GM18507 (cell line): Measurements from ENCODE around the gene USP53.
"Not testable (repeated sequence)": the region's sequence is repeated elsewhere in the genome, so short reads cannot be mapped to it uniquely, and the experiment has no call there.

Source experiments
- DNase-seq: peaks from one replicate; pipeline ENCODE4 v3.0.0; 2011; ENCODE audit warnings: low read depth; ENCODE audit not compliant: insufficient read length; ENCODE audit errors: extremely low spot score
- FAIRE-seq: peaks from 2 replicates; lab custom pipeline; 2011; peaks lifted over from hg19 to GRCh38; lab: Jason Lieb, UNC

The USP53 gene

DNA sequence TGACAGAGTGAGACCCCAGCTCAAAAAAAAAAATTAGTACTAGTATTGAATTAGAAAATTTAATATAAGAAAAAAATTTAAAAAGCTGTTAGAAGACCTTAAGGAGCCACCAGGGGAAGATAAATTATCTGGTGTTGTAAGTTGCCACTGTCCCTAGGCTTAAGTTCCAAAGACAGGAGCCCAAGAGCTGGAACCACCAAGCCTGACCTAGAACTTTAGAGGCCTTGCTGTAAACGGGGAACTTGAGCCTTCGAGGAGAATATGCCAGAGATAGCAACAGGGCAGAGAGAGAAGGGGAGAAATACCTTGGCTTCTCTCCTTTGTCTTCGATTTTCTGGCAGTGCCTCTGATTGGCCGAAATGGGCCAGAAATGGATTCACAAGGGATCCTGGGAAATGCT is 8.9 kb downstream of the USP53 start:
- FAIRE-seq (no peak), DNase-seq (no peak)

DNA sequence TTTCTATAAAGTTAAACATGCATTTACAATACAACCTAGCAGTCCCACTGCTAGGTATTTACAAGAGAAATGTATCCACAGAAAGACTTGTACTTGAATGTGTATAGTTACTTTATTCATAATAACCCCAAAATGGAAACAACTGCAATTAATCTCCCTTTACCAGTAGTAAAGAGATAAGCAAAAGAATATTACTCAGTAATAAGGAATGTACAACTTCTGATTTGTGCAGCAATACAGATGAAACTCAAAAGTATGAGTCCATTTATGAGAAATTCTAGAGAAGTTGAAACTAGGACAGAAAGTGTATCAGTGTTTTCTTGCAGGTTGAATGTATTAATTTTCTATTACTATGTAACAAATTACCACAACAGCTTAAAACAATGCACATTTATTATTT is 15.2 kb downstream of the USP53 start:
- no peak for DNase-seq
- no peak for FAIRE-seq

DNA sequence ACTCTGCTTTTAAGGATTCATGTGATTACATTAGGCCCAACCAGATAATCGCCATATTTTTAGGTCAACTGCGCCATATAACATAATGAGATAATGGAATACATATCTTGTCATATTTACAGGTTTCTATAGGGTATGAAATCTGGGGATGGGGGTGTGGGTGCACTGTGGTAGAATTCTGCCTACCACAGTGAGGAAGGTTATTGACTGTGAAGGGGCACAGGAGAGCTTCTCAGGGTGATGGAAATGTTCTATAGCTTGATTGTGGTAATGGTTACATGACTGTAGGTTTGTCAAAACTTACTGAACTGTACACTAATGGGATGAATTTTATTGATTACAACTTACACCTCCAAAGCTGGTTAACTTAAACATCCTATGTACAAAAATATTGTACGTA is 15.9 kb downstream of the USP53 start:
- DNase-seq (no peak), FAIRE-seq (no peak)

DNA sequence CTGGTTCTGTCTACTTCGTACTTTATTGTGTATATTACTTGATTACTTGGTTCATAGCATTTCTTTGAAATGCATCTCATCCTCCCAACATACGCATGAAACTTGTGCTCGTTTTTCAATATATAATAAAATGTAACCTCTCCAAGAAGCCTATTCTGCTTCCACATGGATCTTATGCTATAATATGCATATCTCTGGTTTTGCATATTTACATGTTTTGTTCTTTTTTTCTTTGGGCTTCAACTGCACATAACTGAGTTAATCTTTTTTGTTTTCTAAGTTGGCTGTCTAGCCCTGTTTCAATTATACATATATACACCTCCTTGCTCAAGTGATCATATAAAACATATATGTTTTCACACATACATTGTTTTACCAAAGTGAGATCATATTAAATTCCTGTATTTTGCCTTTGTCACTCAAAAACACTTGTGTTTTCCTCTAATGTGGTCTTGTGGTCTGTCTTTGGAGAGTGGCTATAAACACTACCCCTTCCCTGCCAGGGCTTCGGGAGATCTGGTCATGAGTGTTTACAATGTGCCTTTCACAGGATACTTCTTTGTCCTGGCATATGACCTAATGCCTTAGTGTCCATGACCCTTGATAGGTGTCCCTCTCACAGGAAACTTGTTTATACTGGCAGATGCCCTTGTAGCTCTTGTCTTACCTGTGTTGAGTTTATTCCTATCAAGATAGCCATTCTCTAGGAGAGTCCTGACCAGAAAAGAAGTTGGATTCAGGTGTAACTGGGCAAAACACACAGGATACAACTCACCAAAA is 17.6 kb downstream of the USP53 start:
- FAIRE-seq (no peak), DNase-seq (no peak)

DNA sequence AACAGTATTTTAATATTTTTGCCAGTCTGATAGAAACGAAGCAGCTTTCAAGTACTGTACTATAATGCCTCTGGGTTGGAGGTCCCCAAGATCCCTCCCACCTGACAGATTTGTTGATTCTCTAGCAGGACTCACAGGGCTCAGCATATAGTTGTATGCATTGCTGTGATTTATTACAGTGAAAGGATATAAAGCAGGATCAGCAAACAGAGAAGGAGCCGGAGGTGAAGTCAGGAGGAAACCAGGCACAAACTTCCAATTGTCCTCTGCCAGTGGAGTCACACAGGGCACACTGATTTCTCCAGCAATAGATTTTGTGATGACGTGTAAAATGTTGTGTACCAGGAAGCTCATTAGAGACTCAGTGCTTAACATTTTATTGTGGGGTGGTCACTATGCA is 19.0 kb downstream of the USP53 start:
- FAIRE-seq (no peak), DNase-seq (no peak)

DNA sequence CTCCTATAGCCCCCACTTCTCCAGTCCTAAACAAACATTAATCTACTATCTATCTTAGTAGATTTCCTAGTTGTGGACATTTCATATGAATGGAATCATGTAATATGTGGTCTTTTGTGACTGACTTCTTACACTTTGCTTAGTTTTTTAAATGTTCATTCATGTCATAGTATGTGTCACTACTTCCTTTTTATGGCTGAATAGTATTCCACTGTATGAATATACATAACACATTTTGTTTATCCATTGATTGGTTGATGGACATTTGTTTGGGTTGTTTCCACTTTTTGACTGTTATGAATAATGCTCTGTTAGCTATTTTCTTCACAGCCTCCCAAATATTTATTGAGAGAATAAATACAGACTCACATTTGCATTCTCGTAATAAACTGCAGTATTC is 19.8 kb downstream of the USP53 start:
- DNase-seq (no peak), FAIRE-seq (no peak)

DNA sequence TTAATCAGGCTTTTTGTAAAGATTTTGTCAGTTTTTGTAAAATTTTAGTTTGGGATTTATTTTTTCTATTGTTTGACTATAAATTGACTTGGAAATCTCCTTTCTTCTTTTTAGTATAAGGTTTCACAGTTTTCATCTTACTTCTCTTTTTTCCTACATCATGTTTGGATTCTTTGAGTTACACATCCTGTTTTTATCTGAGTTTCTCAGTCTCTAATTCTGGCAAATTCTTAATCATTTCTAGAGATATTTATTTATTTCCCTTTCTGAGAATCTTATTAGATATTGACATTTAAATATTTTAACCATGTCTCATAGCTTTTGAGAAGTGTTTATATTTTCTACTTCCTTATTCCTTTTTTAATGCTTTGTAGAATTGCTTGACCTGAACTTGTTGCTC is 20.7 kb downstream of the USP53 start:
- FAIRE-seq (no peak), DNase-seq (no peak)

DNA sequence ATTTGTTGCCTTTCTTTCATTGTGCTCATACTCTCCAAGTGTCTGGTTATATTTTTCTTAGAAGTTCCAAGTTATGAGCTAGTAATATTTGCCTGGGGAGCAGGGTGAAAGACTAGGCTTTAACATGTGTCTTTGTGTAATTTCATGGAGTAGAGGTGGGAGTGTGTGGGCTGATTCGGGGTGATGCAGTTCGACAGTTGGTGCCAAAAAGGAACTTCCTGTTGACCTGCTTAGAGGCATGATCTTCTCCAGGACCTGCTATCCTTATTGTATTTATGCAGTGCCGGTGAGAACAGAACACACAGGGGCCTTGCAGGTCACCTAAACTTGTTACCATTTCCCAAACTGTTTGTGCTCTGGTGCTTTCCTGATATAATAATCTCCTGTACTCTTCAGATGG is 21.2 kb downstream of the USP53 start:
- no peak for FAIRE-seq

DNA sequence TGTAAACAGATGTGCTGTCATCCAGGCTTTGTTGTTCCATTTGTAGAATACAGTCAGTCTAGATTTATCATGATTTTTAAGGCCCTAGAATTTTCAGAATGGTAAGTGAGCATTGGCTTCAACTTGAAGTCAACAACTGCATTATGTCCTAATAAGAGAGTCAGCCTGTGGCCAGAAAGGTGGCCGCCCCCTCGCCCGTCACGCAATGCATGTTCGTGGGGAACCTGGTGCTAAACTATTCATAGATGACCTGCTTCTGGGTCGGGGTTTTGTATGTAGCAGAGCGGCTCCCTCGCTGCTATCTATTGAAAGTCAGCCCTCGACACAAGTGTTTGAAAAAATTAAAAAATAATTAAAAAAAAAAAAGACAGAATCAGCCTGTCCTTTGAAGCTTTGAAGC is 24.7 kb downstream of the USP53 start:
- FAIRE-seq (no peak), DNase-seq (no peak)

More for the DNA sequence above, 21.2 kb downstream of the USP53 start:
- DNase-seq, result no peak

DNA sequence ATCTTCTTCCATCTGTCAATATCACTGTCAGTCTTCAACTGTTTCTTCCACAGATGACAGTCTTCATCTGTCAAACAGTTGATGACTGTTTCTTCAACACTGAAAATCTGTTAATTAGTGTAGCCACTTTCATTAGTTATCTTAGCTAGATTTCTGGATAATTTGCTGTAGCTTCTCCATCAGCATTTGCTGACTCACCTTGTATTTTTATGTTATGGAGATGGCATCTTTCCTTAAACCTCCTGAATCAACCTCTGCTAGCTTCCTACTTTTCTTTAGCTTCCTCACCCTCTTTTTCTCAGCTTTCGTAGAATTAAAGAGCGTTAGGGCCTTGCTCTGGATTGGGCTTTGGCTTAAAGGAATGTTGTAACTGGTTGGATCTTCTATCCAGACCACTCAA is 25.1 kb downstream of the USP53 start:
- FAIRE-seq (no peak), DNase-seq (no peak)

DNA sequence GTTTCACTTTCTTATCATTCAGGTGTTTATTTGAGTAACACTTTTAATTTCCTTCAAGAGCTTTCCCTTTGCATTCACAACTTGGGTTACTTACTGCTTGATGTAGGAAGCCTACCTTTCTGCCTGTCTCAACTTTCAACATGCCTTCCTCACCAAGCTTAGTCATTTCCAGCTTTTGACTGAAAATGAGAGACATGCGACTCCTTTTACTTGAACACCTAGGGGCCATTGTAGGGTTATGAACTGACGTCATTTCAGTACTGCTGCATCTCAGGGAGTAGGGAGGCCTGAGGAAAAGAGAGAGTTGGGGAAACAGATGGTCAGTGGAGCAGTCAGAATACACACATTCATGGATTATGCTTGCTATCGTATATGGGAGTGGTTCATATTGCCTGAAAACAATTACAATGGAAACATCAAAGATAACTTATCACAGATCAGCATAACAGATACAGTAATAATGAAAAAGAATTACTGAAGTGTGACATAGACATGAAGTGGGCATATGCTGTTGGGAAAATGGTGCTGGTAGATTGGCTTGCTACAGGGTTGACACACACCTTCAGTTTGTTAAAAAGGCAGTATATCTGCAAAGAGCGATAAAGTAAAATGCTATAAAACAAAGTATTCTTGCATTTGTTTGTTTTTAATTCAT is 25.7 kb downstream of the USP53 start:
- peak; percentile 2 for DNase-seq
- peak; percentile 84 for FAIRE-seq

DNA sequence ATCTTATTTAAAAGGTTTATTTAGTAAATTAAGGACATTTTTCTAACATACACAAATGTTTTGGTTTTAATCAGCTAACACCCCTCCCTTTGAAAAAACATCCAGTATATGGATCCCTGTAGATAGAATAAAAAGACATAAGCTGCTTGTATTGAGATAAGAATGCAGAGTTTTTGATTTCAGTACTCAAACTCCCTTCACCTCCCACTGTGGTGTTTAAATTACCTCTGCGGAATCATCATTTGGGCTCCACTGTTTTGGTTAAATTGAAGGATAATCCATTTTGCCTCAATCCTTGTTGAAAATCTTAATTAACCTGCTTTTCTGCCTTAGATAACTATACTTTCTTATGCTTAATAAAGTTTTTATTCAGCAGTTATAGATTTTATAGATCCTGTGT is 27.6 kb downstream of the USP53 start:
- DNase-seq, result no peak
- FAIRE-seq, result no peak

DNA sequence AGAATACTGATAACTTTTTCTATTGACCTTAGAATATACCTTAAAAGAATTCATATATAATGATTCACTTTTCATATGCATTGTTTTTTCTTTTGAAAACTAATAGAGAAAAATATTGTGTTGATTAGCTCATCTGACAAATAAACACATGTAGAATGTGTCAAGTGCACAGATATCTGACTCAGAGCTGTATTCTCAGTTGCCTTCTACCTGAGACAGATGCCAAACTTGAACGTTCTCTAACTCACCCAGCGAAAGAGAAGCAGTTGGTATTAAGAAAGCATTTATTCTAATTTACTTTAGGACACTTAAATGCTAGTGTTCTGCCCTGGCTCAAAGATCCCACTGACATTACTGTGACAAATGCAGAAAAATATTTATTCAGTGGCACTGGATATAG is 28.1 kb downstream of the USP53 start:
- FAIRE-seq, result no peak
- DNase-seq, result no peak

DNA sequence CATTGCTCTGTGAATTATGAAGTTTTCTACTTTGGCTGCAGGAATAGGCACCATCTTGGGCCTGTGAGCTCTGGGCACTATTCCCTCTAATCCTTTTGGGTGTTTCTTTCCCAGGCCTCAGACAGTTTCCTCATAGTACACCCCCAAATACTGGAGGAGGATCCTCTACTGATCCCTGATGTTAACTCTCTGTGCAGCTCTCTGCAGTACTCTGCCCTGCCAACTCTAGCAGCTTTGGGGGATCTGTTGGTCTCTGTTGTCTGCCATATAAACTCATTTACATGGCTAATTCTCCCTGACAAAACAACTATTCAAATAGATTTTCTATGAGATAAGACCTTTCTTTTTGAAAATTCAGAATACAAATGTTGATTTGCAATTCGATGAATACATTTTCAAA is 29.9 kb downstream of the USP53 start:
- no peak for FAIRE-seq
- no peak for DNase-seq

DNA sequence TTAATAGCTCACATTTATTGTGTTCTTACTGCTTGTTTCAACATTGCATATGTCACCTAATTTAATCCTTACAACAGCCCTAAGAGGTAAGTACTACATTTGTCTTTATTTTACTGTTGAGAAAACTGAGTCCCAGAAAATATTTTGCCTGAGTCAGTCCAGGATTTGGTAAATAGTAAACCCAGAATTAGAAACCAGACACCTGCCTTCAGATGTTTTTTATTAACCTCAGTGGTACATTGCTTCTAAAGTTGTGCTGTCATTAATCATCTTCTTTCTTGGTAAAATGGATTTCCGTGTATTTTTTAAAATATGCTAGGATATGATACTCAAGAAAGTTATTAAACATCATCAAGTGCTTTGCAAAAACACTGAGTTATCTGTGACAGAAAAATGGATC is 31.4 kb downstream of the USP53 start:
- no peak for FAIRE-seq

DNA sequence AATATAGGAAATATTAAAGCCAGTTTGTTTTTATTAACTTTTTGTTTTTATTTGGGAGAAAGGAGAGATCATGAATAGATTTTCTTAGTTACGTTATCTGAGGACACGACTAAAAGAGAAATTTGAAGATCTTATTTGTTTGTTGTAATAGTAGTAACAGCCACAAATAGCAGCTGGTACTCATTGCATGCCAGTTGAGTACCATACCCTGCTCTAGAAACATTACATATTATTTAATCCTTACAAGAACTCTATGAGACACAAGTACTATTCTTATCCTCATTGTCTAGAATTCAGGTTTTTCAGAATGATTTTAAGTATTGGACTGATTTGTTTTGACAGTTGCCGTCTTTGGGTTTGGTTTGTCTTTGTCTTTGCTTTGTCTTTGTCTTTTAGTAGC is 31.8 kb downstream of the USP53 start:
- no peak for DNase-seq
- FAIRE-seq, result no peak

More for the DNA sequence above, 31.4 kb downstream of the USP53 start:
- no peak for DNase-seq

DNA sequence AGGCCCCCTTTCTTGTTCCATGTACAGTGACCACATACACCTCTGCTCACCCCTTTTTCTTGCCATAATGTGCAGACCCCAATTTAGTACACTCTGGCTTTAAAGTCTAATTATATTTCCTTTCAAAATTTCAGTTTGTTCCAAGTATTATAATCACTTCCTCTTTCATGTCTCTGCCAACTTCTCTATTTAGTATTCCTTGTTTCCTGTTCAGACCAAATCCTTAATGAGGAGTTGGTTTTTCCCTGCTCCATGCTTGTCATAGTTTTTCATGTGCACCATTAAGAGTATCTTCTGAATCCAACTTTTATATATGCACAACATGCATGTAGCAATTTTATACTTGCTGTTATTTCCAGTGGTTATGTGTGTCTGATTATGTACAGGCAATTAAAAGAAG is 32.3 kb downstream of the USP53 start:
- no peak for DNase-seq
- no peak for FAIRE-seq

DNA sequence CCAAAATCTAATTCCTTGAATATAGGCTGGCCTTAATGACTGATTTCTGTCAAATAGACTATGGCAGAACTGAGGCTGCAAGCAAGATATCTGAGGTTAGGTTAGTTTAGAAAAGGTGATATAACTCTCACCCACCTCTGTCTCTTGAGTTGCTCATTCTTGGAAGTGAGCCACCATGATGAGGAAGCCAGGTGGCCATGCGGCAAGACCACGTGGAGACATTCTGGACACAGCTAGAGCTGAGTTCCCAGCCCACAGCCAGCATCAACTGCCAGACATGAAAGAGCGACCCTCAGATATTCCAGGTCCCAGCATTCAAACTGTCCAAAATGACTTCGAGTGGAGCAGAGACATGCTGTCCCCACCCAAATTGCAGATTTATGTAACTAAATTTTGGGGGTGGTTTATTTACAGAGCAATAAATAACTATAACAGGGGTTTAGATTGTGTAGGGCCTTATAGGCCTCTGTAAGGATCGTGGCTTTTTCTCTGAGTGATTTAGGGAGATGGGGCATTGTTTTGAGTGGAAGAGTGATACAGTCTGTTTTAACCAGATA is 33.7 kb downstream of the USP53 start:
- no peak for DNase-seq

DNA sequence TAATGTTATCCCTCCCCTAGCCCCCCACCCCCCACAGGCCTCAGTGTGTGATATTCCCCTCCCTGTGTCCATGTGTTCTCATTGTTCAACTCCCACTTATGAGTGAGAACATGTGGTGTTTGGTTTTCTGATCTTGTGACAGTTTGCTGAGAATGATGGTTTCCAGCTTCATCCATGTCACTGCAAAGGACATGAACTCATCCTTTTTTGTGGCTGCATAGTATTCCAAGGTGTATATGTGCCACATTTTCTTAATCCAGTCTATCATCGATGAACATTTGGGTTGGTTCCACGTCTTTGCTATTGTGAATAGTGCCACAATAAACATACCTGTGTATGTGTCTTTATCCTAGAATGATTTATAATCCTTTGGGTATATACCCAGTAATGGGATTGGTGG is 38.5 kb downstream of the USP53 start:
- FAIRE-seq, DNase-seq: not testable (repeated sequence)

More for the DNA sequence above, 33.7 kb downstream of the USP53 start:
- FAIRE-seq, result no peak

DNA sequence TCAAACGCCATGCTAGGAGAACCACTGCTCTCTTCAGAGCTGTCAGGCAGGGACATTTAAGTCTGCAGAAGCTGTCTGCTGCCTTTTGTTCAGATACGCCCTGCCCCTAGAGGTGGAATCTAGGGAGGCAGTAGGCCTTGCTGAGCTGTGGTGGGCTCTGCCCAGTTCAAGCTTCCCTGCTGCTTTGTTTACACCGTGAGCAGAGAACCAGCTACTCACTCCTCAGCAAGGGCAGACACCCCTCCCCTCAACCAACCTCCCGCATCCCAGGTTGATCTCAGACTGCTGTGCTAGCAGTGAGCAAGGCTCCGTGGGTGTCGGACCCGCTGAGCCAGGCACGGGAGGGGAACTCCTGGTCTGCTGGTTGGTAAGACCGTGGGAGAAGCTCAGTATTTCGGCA is 42.7 kb downstream of the USP53 start:
- not testable (repeated sequence) for DNase-seq, FAIRE-seq

DNA sequence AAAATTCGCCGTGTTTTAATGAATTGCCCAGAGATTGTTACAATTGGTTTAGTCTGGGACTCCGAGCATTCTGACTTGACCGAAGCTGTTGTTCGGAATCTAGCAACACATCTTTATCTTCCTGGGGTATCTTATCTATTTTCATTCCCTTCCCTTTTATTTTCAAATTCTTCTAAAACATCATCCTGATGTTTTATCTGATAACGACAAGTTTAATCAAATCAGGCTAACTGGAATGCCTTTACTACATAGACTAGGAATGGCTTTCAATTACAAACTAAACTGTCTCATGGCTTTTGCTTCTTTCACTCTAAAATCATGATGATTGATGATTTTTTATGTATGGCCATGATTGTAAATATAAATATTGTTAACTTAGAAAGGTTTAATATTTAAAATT is 48.0 kb downstream of the USP53 start:
- no peak for FAIRE-seq
- DNase-seq, result no peak
